Ishikawa (cell line): ENCODE measurements around the gene FOXK1.

Source experiments
- CEBPB ChIP-seq: IDR thresholded peaks from 2 replicates; pipeline ENCODE4 v1.6.1; 2012
- CREB1 ChIP-seq: IDR thresholded peaks from 2 replicates; pipeline ENCODE4 v1.6.1; 2012; ENCODE audit warnings: low read depth
- EGR1 ChIP-seq: IDR thresholded peaks from 2 replicates; pipeline ENCODE4 v1.6.1; 2012
- EP300 ChIP-seq: IDR thresholded peaks from 2 replicates; pipeline ENCODE4 v1.6.1; 2012; ENCODE audit warnings: borderline replicate concordance
- FOXM1 ChIP-seq: IDR thresholded peaks from 2 replicates; pipeline ENCODE4 v1.6.1; 2012; ENCODE audit warnings: low read depth, borderline replicate concordance
- NFIC ChIP-seq: IDR thresholded peaks from 2 replicates; pipeline ENCODE4 v1.6.1; 2012
- RAD21 ChIP-seq: IDR thresholded peaks from 2 replicates; pipeline ENCODE4 v1.6.1; 2012; ENCODE audit warnings: low read depth
- TCF12 ChIP-seq: IDR thresholded peaks from 2 replicates; pipeline ENCODE4 v1.6.1; 2012; ENCODE audit warnings: low read depth
- TEAD4 ChIP-seq: IDR thresholded peaks from 2 replicates; pipeline ENCODE4 v1.6.1; 2012
- YY1 ChIP-seq: IDR thresholded peaks from 2 replicates; pipeline ENCODE4 v1.6.1; 2012; ENCODE audit warnings: low read depth
- ZBTB7A ChIP-seq: IDR thresholded peaks from 2 replicates; pipeline ENCODE4 v1.6.1; 2012; ENCODE audit warnings: low read depth
- TF ChIP-seq, protein P1 (sequence below): IDR thresholded peaks from 2 replicates; pipeline ENCODE4 v1.6.1; 2012; ENCODE audit warnings: low read depth, mild to moderate bottlenecking
- TF ChIP-seq, protein P2 (sequence below): IDR thresholded peaks from 2 replicates; pipeline ENCODE4 v1.6.1; 2012

DNA sequence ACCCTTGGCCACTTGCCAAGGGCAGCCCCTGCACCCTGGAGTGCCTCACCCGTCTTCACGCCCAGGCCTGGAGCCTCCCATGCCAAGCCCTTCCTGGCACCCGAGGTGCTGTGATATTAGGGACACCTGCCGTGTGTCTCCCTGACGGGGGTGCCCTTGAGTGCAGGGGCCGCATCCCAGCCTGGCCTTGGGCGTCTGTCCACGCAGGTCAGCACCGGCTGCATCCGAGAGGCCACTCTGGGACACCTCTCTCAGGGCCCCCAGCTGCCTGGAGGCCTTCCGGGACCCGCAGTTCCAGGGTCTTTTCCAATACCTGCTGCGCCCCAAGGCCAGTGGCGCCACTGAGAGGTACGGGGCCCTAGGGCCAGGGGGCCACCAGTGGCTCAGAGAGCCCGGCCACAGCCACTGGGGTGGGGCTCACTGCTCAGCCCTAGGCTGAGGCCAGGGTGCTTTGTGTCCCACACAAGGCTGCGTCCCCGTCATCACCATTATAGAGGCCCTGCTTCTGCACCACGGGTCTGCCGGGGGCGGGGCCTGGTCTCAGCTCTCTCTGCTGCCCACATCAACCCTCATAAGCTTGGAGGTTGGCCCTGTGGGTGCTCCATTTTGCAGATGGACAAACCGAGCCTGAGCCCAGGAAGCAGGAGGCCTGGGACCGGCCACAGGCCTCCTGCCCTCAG is 106.0 kb downstream of the FOXK1 start:
- TF ChIP-seq, protein P1, sequence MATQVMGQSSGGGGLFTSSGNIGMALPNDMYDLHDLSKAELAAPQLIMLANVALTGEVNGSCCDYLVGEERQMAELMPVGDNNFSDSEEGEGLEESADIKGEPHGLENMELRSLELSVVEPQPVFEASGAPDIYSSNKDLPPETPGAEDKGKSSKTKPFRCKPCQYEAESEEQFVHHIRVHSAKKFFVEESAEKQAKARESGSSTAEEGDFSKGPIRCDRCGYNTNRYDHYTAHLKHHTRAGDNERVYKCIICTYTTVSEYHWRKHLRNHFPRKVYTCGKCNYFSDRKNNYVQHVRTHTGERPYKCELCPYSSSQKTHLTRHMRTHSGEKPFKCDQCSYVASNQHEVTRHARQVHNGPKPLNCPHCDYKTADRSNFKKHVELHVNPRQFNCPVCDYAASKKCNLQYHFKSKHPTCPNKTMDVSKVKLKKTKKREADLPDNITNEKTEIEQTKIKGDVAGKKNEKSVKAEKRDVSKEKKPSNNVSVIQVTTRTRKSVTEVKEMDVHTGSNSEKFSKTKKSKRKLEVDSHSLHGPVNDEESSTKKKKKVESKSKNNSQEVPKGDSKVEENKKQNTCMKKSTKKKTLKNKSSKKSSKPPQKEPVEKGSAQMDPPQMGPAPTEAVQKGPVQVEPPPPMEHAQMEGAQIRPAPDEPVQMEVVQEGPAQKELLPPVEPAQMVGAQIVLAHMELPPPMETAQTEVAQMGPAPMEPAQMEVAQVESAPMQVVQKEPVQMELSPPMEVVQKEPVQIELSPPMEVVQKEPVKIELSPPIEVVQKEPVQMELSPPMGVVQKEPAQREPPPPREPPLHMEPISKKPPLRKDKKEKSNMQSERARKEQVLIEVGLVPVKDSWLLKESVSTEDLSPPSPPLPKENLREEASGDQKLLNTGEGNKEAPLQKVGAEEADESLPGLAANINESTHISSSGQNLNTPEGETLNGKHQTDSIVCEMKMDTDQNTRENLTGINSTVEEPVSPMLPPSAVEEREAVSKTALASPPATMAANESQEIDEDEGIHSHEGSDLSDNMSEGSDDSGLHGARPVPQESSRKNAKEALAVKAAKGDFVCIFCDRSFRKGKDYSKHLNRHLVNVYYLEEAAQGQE: no peak
- no peak for TF ChIP-seq NFIC
- no peak for TF ChIP-seq CEBPB
- no peak for TF ChIP-seq EGR1
- no peak for TF ChIP-seq YY1
- TF ChIP-seq FOXM1: no peak
- no peak for TF ChIP-seq ZBTB7A
- no peak for TF ChIP-seq RAD21
- no peak for TF ChIP-seq TEAD4
- TF ChIP-seq TCF12: no peak
- no peak for TF ChIP-seq EP300
- TF ChIP-seq, protein P2, sequence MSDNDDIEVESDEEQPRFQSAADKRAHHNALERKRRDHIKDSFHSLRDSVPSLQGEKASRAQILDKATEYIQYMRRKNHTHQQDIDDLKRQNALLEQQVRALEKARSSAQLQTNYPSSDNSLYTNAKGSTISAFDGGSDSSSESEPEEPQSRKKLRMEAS: no peak
- TF ChIP-seq CREB1: no peak
